HepG2 (cell line): ENCODE measurements around the gene INF2. TPM values are rescaled to one million over a fixed set of nuclear protein-coding genes. Genes with fewer than 3 reads are reported as not detected.

Experiments
- ASH2L ChIP-seq: fragments of 300-600, 200-600 bp; sonication (generic); IDR thresholded peaks from 2 replicates; pipeline ENCODE4 v1.7.0; 2017; ENCODE audit warnings: low read depth, mild to moderate bottlenecking, moderate library complexity, mixed read lengths, low read length; ENCODE audit not compliant: insufficient read length
- HNRNPLL ChIP-seq: fragments of 200-400 bp; formaldehyde crosslinking; IDR thresholded peaks from 2 replicates; pipeline ENCODE4 v1.6.1; 2017; ENCODE audit warnings: mild to moderate bottlenecking, low read depth, low read length; ENCODE audit not compliant: poor library complexity, severe bottlenecking
- IKZF1 ChIP-seq: fragments of 450-650 bp; IDR thresholded peaks from 2 replicates; pipeline ENCODE4 v1.7.1; 2016
- KAT7 ChIP-seq: IDR thresholded peaks from 2 replicates; pipeline ENCODE4 v1.6.1; 2018; ENCODE audit warnings: borderline replicate concordance, missing compliant biosample characterization
- KLF16 ChIP-seq, 2 experiments: sonication (generic) in 1 of 2; formaldehyde crosslinking in 1 of 2; IDR thresholded peaks; 2 replicates each; pipeline versions ENCODE4 v1.6.1 to v1.8.0; 2016 to 2023; ENCODE audit warnings: missing genetic modification reagents in 2 of 2, missing compliant biosample characterization in 1 of 2
- NRL ChIP-seq: sonication (generic); formaldehyde crosslinking; IDR thresholded peaks from 2 replicates; pipeline ENCODE4 v1.5.0; 2020; ENCODE audit warnings: missing genetic modification reagents, mild to moderate bottlenecking, moderate library complexity, borderline replicate concordance
- PAF1 ChIP-seq: IDR thresholded peaks from 2 replicates; pipeline ENCODE4 v1.6.1; 2016; ENCODE audit warnings: missing genetic modification reagents, missing compliant biosample characterization
- PHF20 ChIP-seq: sonication (generic); formaldehyde crosslinking; IDR thresholded peaks from 2 replicates; pipeline ENCODE4 v1.5.0; 2020; ENCODE audit warnings: mild to moderate bottlenecking, missing genetic modification reagents
- PITX1 ChIP-seq: sonication (generic); formaldehyde crosslinking; IDR thresholded peaks from 2 replicates; pipeline ENCODE4 v1.5.1; 2020; ENCODE audit warnings: mild to moderate bottlenecking, missing genetic modification reagents
- PLRG1 ChIP-seq: fragments of 450-650 bp; conservative IDR thresholded peaks from 2 replicates; pipeline ENCODE4 v1.6.1; 2016
- TRIM24 ChIP-seq: sonication (generic); formaldehyde crosslinking; IDR thresholded peaks from 2 replicates; pipeline ENCODE4 v1.8.0; 2022; ENCODE audit warnings: mild to moderate bottlenecking, missing genetic modification reagents
- YEATS4 ChIP-seq: sonication (generic); formaldehyde crosslinking; IDR thresholded peaks from 2 replicates; pipeline ENCODE4 v1.4.0; 2020; ENCODE audit warnings: missing genetic modification reagents, borderline replicate concordance
- YY1 ChIP-seq: IDR thresholded peaks from 2 replicates; pipeline ENCODE4 v1.6.1; 2011; ENCODE audit warnings: low read length, low read depth, moderate library complexity, mild to moderate bottlenecking; ENCODE audit not compliant: insufficient read depth, insufficient replicate concordance
- ZFAT ChIP-seq: sonication (generic); formaldehyde crosslinking; conservative IDR thresholded peaks from 2 replicates; pipeline ENCODE4 v1.8.1; 2023; ENCODE audit warnings: missing genetic modification reagents, inconsistent platforms
- ZNF605 ChIP-seq: sonication (generic); formaldehyde crosslinking; IDR thresholded peaks from 2 replicates; pipeline ENCODE4 v1.8.0; 2022; ENCODE audit warnings: mild to moderate bottlenecking, missing genetic modification reagents
- ZNF841 ChIP-seq: sonication (generic); formaldehyde crosslinking; IDR thresholded peaks from 2 replicates; pipeline ENCODE4 v1.8.1; 2023; ENCODE audit warnings: missing genetic modification reagents, borderline replicate concordance
- polyA plus RNA-seq, 8 experiments: library from polyadenylated mRNA; depleted of rRNA in 3 of 8; stranded (reverse) in 7 of 8; unstranded in 1 of 8; fragments of >200 nt; fragmentation: Illumina TruSeq in 4 of 8; extraction: Trizol in 4 of 8; gene quantifications; 2 replicates each; pipeline versions ENCODE4 v1.2.1 to v1.2.3, GENCODE V29; 2011 to 2016; ENCODE audit warnings: low read depth in 4 of 8, missing spikeins in 1 of 8, mixed read lengths in 1 of 8; ENCODE audit not compliant: insufficient read depth in 1 of 8
- total RNA-seq, 5 experiments: library from RNA; depleted of rRNA; stranded (reverse); fragments of >200 nt; fragmentation: Illumina TruSeq; extraction: Trizol; gene quantifications; 2 replicates each; pipeline ENCODE4 v1.2.3, GENCODE V29; 2016; ENCODE audit warnings: low read depth in 1 of 5
- TF ChIP-seq, protein P1 (sequence below): sonication (generic); formaldehyde crosslinking; IDR thresholded peaks from 2 replicates; pipeline ENCODE4 v1.5.0; 2020; ENCODE audit warnings: mild to moderate bottlenecking, missing genetic modification reagents
- TF ChIP-seq, protein P2 (sequence below): IDR thresholded peaks from 2 replicates; pipeline ENCODE4 v1.6.1; 2016; ENCODE audit warnings: missing compliant biosample characterization, missing genetic modification reagents, borderline replicate concordance
- TF ChIP-seq, protein P3 (sequence below): sonication (generic); formaldehyde crosslinking; IDR thresholded peaks from 2 replicates; pipeline ENCODE4 v1.4.0; 2020; ENCODE audit warnings: missing genetic modification reagents
- TF ChIP-seq, protein P4 (sequence below): IDR thresholded peaks from 2 replicates; pipeline ENCODE4 v1.6.1; 2016; ENCODE audit warnings: missing biosample characterization, missing genetic modification reagents, low read depth

The INF2 gene
- total and polyA plus RNA-seq, 2 of the 13 experiments (the other 11 are each of a cell fraction or from before 2014, with no cell fraction given): 16.4 to 26.4 TPM

DNA sequence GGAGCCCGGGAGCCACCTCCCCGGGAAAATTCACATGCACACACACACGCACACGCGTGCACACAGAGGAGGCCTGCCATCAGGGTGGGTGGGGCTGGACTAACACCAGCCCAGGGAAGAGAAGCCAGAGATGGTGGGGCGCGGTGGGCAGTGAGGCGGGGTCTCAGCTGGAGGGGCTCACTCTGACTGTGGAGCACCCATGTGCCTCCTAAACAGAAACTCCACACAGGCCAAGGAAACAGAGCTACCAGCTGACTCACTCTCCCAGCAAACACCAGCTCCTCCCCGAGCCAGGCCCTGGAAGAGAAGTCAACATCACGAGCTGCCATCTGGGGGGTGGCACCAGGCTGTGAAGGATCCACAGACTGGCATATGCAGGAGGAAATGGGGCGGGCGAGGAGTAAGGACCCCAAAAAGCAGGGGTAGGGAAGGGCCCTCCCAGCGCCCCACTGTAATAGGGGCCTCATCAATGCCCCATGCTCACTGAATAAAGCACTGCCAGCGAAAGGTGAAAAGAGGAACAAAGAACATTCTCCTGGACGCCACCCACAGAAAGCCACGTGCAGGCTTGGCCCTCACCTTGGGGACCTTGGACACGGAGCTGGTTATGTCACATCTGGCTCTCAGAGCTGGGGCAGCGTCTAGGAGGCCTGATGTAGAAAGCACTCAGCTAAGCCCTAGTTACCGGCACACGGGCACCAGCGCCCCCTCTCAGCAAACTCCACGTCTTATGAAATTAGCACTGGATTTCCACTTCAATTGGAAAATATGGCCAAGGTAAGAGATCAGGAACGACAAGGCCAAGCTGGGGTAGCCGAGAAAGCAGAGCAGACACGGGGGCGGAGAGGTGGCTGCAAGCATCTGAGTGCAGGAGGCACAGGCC, 8.4 kb upstream of the INF2 start (continued):
- TF ChIP-seq, protein P1, sequence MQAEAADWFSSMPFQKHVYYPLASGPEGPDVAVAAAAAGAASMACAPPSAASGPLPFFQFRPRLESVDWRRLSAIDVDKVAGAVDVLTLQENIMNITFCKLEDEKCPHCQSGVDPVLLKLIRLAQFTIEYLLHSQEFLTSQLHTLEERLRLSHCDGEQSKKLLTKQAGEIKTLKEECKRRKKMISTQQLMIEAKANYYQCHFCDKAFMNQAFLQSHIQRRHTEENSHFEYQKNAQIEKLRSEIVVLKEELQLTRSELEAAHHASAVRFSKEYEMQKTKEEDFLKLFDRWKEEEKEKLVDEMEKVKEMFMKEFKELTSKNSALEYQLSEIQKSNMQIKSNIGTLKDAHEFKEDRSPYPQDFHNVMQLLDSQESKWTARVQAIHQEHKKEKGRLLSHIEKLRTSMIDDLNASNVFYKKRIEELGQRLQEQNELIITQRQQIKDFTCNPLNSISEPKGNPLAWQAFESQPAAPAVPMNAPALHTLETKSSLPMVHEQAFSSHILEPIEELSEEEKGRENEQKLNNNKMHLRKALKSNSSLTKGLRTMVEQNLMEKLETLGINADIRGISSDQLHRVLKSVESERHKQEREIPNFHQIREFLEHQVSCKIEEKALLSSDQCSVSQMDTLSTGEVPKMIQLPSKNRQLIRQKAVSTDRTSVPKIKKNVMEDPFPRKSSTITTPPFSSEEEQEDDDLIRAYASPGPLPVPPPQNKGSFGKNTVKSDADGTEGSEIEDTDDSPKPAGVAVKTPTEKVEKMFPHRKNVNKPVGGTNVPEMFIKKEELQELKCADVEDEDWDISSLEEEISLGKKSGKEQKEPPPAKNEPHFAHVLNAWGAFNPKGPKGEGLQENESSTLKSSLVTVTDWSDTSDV (CRISPR knock-in tag): 0 out of 2 replicates have a peak, but pooled peaks have one; percentile 42
- TF ChIP-seq YY1 (no peak), ZNF605 (CRISPR knock-in tag) (peak; percentile 15; the same call in 1 of the 2 replicates), ASH2L (no peak), YEATS4 (peak; percentile 23; the same call in 1 of the 2 replicates), PITX1 (CRISPR knock-in tag) (peak; percentile 61; the same call in 1 of the 2 replicates), KAT7 (CRISPR knock-in tag) (no peak), PAF1 (CRISPR knock-in tag) (no peak), KLF16 (CRISPR knock-in tag; IDR thresholded peaks at IDR 0.05) (peak in 1 of 2 experiments; percentile 28; a peak in 1 of 4 replicates), IKZF1 (no peak), ZFAT (no peak), HNRNPLL (peak; percentile 15), PHF20 (0 out of 2 replicates have a peak, but pooled peaks have one; percentile 33), ZNF841 (CRISPR knock-in tag) (no peak), TRIM24 (CRISPR knock-in tag) (no peak), PLRG1 (no peak), NRL (CRISPR knock-in tag) (no peak)
- TF ChIP-seq, protein P2, sequence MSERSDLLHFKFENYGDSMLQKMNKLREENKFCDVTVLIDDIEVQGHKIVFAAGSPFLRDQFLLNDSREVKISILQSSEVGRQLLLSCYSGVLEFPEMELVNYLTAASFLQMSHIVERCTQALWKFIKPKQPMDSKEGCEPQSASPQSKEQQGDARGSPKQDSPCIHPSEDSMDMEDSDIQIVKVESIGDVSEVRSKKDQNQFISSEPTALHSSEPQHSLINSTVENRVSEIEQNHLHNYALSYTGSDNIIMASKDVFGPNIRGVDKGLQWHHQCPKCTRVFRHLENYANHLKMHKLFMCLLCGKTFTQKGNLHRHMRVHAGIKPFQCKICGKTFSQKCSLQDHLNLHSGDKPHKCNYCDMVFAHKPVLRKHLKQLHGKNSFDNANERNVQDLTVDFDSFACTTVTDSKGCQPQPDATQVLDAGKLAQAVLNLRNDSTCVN: no peak
- TF ChIP-seq, protein P3, sequence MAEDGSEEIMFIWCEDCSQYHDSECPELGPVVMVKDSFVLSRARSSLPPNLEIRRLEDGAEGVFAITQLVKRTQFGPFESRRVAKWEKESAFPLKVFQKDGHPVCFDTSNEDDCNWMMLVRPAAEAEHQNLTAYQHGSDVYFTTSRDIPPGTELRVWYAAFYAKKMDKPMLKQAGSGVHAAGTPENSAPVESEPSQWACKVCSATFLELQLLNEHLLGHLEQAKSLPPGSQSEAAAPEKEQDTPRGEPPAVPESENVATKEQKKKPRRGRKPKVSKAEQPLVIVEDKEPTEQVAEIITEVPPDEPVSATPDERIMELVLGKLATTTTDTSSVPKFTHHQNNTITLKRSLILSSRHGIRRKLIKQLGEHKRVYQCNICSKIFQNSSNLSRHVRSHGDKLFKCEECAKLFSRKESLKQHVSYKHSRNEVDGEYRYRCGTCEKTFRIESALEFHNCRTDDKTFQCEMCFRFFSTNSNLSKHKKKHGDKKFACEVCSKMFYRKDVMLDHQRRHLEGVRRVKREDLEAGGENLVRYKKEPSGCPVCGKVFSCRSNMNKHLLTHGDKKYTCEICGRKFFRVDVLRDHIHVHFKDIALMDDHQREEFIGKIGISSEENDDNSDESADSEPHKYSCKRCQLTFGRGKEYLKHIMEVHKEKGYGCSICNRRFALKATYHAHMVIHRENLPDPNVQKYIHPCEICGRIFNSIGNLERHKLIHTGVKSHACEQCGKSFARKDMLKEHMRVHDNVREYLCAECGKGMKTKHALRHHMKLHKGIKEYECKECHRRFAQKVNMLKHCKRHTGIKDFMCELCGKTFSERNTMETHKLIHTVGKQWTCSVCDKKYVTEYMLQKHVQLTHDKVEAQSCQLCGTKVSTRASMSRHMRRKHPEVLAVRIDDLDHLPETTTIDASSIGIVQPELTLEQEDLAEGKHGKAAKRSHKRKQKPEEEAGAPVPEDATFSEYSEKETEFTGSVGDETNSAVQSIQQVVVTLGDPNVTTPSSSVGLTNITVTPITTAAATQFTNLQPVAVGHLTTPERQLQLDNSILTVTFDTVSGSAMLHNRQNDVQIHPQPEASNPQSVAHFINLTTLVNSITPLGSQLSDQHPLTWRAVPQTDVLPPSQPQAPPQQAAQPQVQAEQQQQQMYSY (CRISPR knock-in tag): no peak
- TF ChIP-seq, protein P4, sequence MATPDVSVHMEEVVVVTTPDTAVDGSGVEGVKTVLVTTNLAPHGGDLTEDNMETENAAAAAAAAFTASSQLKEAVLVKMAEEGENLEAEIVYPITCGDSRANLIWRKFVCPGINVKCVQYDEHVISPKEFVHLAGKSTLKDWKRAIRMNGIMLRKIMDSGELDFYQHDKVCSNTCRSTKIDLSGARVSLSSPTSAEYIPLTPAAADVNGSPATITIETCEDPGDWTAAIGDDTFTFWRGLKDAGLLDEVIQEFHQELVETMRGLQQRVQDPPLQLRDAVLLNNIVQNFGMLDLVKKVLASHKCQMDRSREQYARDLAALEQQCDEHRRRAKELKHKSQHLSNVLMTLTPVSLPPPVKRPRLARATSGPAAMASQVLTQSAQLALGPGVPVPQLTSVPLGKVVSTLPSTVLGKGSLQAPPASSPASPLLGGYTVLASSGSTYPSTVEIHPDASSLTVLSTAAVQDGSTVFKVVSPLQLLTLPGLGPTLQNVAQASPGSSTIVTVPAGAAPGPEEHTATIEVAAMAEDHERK (CRISPR knock-in tag): no peak
